NB4 (cell line): ENCODE data around the gene IL5.
"Not testable (repeated sequence)": the region's sequence is repeated elsewhere in the genome, so short reads cannot be mapped to it uniquely, and the experiment has no call there.

Experiments used
- DNase-seq: peaks from one replicate; pipeline ENCODE4 v3.0.0; 2010; ENCODE audit warnings: low read depth
- H3K4me3 ChIP-seq: one replicate; pipeline ENCODE4 v1.5.1; 2011; ENCODE audit warnings: mild to moderate bottlenecking, low read depth, low read length, moderate library complexity
- CTCF ChIP-seq: IDR thresholded peaks from one replicate; pipeline ENCODE4 v1.5.1; 2012; ENCODE audit warnings: low read depth, low read length
- MAX ChIP-seq: IDR thresholded peaks from 2 replicates; pipeline ENCODE4 v1.6.1; 2011; ENCODE audit warnings: low read depth, low read length
- MYC ChIP-seq: IDR thresholded peaks from 2 replicates; pipeline ENCODE4 v1.6.1; 2011; ENCODE audit warnings: low read depth, low read length
- POLR2A ChIP-seq: IDR thresholded peaks from 2 replicates; pipeline ENCODE4 v1.6.1; 2011; ENCODE audit warnings: mild to moderate bottlenecking; ENCODE audit not compliant: insufficient read length; ENCODE audit errors: extremely low read depth

IL5 gene

GRCh38 chr5:132556153-132556762, 12.9 kb upstream of the IL5 start:
- H3K4me3 ChIP-seq: peak overlapping the region; percentile 93
- no peak for TF ChIP-seq POLR2A
- TF ChIP-seq MAX: no peak
- no peak for TF ChIP-seq CTCF
- TF ChIP-seq MYC: no peak
- no peak for DNase-seq

- H3K4me3 ChIP-seq: no peak overlapping the region
- TF ChIP-seq CTCF (no peak), MAX (no peak), MYC (no peak), POLR2A (no peak)
- DNase-seq: no peak
Measured at GRCh38 chr5:132549576-132549975, 6.3 kb upstream of the IL5 start.

GRCh38 chr5:132548834-132549233, 5.5 kb upstream of the IL5 start:
- DNase-seq, H3K4me3 ChIP-seq: not testable (repeated sequence)

- TF ChIP-seq POLR2A (no peak), MAX (no peak), CTCF (no peak), MYC (no peak)
Measured at GRCh38 chr5:132547269-132547668, 3.9 kb upstream of the IL5 start.

GRCh38 chr5:132546108-132546507, 2.8 kb upstream of the IL5 start:
- no peak overlapping the region for H3K4me3 ChIP-seq
- TF ChIP-seq MAX (no peak), POLR2A (no peak), CTCF (no peak), MYC (no peak)
- no peak for DNase-seq

More at GRCh38 chr5:132547269-132547668, 3.9 kb upstream of the IL5 start:
- DNase-seq: no peak
- no peak overlapping the region for H3K4me3 ChIP-seq

GRCh38 chr5:132540764-132541163, 2.6 kb downstream of the IL5 start:
- no peak overlapping the region for H3K4me3 ChIP-seq
- no peak for DNase-seq
- no peak for TF ChIP-seq MAX
- no peak for TF ChIP-seq MYC
- no peak for TF ChIP-seq POLR2A
- no peak for TF ChIP-seq CTCF
